Astrocyte (in vitro differentiated cells and primary cell): ENCODE data around the gene ATP2B3. TPM values are rescaled to one million over a fixed set of nuclear protein-coding genes. Genes with fewer than 3 reads are reported as not detected.

ENCODE experiments used
- DNase-seq: peaks from one replicate; pipeline ENCODE4 v3.0.0-alpha.2; 2010; ENCODE audit warnings: low read depth
- FAIRE-seq: peaks from 2 replicates; lab custom pipeline; 2011; peaks lifted over from hg19 to GRCh38; lab: Jason Lieb, UNC
- H2AFZ ChIP-seq: 2 replicates; pipeline ENCODE4 v1.6.0; 2012; ENCODE audit warnings: low read depth, low read length, inconsistent platforms
- H3K27ac ChIP-seq: 2 replicates; pipeline ENCODE4 v1.5.1; 2011; ENCODE audit warnings: low read depth, low read length, inconsistent platforms
- H3K27me3 ChIP-seq: 2 replicates; pipeline ENCODE4 v1.6.0; 2011; ENCODE audit warnings: low read length, inconsistent platforms; ENCODE audit not compliant: insufficient read depth
- H3K36me3 ChIP-seq: 2 replicates; pipeline ENCODE4 v1.5.1; 2011; ENCODE audit warnings: low read length, inconsistent platforms; ENCODE audit not compliant: insufficient read depth
- H3K4me1 ChIP-seq: 2 replicates; pipeline ENCODE4 v1.5.1; 2011; ENCODE audit warnings: low read length, inconsistent platforms; ENCODE audit not compliant: insufficient read depth
- H3K4me2 ChIP-seq: 2 replicates; pipeline ENCODE4 v1.6.0; 2012; ENCODE audit warnings: low read length, inconsistent platforms
- H3K4me3 ChIP-seq: 2 replicates; pipeline ENCODE4 v1.5.1; 2011; ENCODE audit warnings: low read depth, mild to moderate bottlenecking, low read length, inconsistent platforms; ENCODE audit not compliant: insufficient read depth
- H3K79me2 ChIP-seq: 2 replicates; pipeline ENCODE4 v1.6.0; 2012; ENCODE audit warnings: mild to moderate bottlenecking, low read length, inconsistent platforms; ENCODE audit not compliant: insufficient read depth
- H3K9ac ChIP-seq: 2 replicates; pipeline ENCODE4 v1.6.0; 2012; ENCODE audit warnings: mild to moderate bottlenecking, low read length, inconsistent platforms
- H3K9me3 ChIP-seq: 2 replicates; pipeline ENCODE4 v1.5.1; 2012; ENCODE audit warnings: low read depth, mild to moderate bottlenecking, low read length, inconsistent platforms; ENCODE audit not compliant: insufficient read depth
- H4K20me1 ChIP-seq: 2 replicates; pipeline ENCODE4 v1.6.0; 2012; ENCODE audit warnings: low read length, inconsistent platforms; ENCODE audit not compliant: insufficient read depth
- H3K27ac Mint-ChIP-seq: one replicate; pipeline ENCODE4 v1.8.0; 2021; ENCODE audit warnings: mild to moderate bottlenecking, mixed read lengths; ENCODE audit not compliant: unreplicated experiment
- H3K27me3 Mint-ChIP-seq: one replicate; pipeline ENCODE4 v1.8.0; 2021; ENCODE audit warnings: low read depth, mixed read lengths; ENCODE audit not compliant: unreplicated experiment
- H3K36me3 Mint-ChIP-seq: one replicate; pipeline ENCODE4 v1.8.0; 2021; ENCODE audit warnings: low read depth, mixed read lengths; ENCODE audit not compliant: unreplicated experiment
- H3K4me1 Mint-ChIP-seq: one replicate; pipeline ENCODE4 v1.8.0; 2021; ENCODE audit warnings: low read depth, mixed read lengths; ENCODE audit not compliant: unreplicated experiment
- H3K4me3 Mint-ChIP-seq: one replicate; pipeline ENCODE4 v1.8.0; 2021; ENCODE audit warnings: mild to moderate bottlenecking, moderate library complexity, mixed read lengths; ENCODE audit not compliant: unreplicated experiment
- H3K9me3 Mint-ChIP-seq: one replicate; pipeline ENCODE4 v1.8.0; 2021; ENCODE audit warnings: mild to moderate bottlenecking, mixed read lengths; ENCODE audit not compliant: unreplicated experiment
- CTCF ChIP-seq: IDR thresholded peaks from 2 replicates; pipeline ENCODE4 v1.5.1; 2011; ENCODE audit warnings: low read depth, mild to moderate bottlenecking, inconsistent platforms, low read length, moderate library complexity; ENCODE audit not compliant: insufficient read depth
- EZH2 ChIP-seq: IDR thresholded peaks from 2 replicates; pipeline ENCODE4 v1.6.1; 2012; ENCODE audit warnings: mild to moderate bottlenecking, low read length, inconsistent platforms; ENCODE audit not compliant: insufficient read depth
- total RNA-seq: library from RNA; stranded (reverse); gene quantifications from 2 replicates; pipeline ENCODE4 v1.2.1, GENCODE V29; 2021

ATP2B3 gene
- total RNA-seq, 1 donor from 2014 or later, result 0.52 TPM

GRCh38 chrX:153504445-153505016 lies 12.9 kb upstream of the ATP2B3 start:
- no peak overlapping the region for H3K9ac ChIP-seq
- no peak overlapping the region for H3K4me2 ChIP-seq
- H3K27me3 Mint-ChIP-seq, result peaks cover 1% of the 10 kb centered on the region
- H2AFZ ChIP-seq, result no peak overlapping the region
- peaks cover 39% of the 10 kb centered on the region for H4K20me1 ChIP-seq
- H3K27ac ChIP-seq, result no peak overlapping the region
- TF ChIP-seq EZH2 (no peak), CTCF (no peak)
- DNase-seq, result no peak
- no peak for FAIRE-seq
- no peaks in the 10 kb centered on the region for H3K36me3 ChIP-seq
- no peaks in the 10 kb centered on the region for H3K9me3 Mint-ChIP-seq
- no peak overlapping the region for H3K4me3 Mint-ChIP-seq
- H3K79me2 ChIP-seq, result peaks cover 19% of the 10 kb centered on the region
- H3K9me3 ChIP-seq, result no peaks in the 10 kb centered on the region
- no peak overlapping the region for H3K4me3 ChIP-seq
- no peak overlapping the region for H3K27ac Mint-ChIP-seq
- peaks cover 2% of the 10 kb centered on the region for H3K4me1 Mint-ChIP-seq
- no peaks in the 10 kb centered on the region for H3K27me3 ChIP-seq
- peaks cover 6% of the 10 kb centered on the region for H3K4me1 ChIP-seq
- peaks cover 2% of the 10 kb centered on the region for H3K36me3 Mint-ChIP-seq

- DNase-seq (no peak), FAIRE-seq (no peak)
- no peak overlapping the region for H3K4me2 ChIP-seq
- H3K4me1 Mint-ChIP-seq, result peaks cover 2% of the 10 kb centered on the region
- peaks cover 12% of the 10 kb centered on the region for H3K79me2 ChIP-seq
- H3K9ac ChIP-seq, result no peak overlapping the region
- no peaks in the 10 kb centered on the region for H3K36me3 ChIP-seq
- no peak overlapping the region for H3K27ac Mint-ChIP-seq
- TF ChIP-seq EZH2, result no peak
- no peak for TF ChIP-seq CTCF
- H3K4me1 ChIP-seq, result peaks cover 3% of the 10 kb centered on the region
- no peaks in the 10 kb centered on the region for H3K9me3 Mint-ChIP-seq
- no peaks in the 10 kb centered on the region for H3K9me3 ChIP-seq
- no peak overlapping the region for H3K4me3 ChIP-seq
- H3K27me3 ChIP-seq, result no peaks in the 10 kb centered on the region
- no peak overlapping the region for H2AFZ ChIP-seq
- no peak overlapping the region for H3K4me3 Mint-ChIP-seq
- no peak overlapping the region for H3K27ac ChIP-seq
- H3K27me3 Mint-ChIP-seq, result peaks cover 1% of the 10 kb centered on the region
- H3K36me3 Mint-ChIP-seq, result peaks cover 2% of the 10 kb centered on the region
- peaks cover 34% of the 10 kb centered on the region for H4K20me1 ChIP-seq
Measured at GRCh38 chrX:153505361-153505760, 12.1 kb upstream of the ATP2B3 start.

- no peaks in the 10 kb centered on the region for H3K9me3 Mint-ChIP-seq
- no peak overlapping the region for H3K9ac ChIP-seq
- no peak overlapping the region for H3K27ac ChIP-seq
- no peak overlapping the region for H3K4me2 ChIP-seq
- no peak overlapping the region for H3K27ac Mint-ChIP-seq
- no peaks in the 10 kb centered on the region for H3K36me3 ChIP-seq
- FAIRE-seq, result peak; percentile 29
- H3K4me3 ChIP-seq, result no peak overlapping the region
- no peaks in the 10 kb centered on the region for H3K9me3 ChIP-seq
- no peak overlapping the region for H3K4me3 Mint-ChIP-seq
- H2AFZ ChIP-seq, result no peak overlapping the region
- peaks cover 2% of the 10 kb centered on the region for H3K36me3 Mint-ChIP-seq
- no peaks in the 10 kb centered on the region for H3K27me3 ChIP-seq
- H3K27me3 Mint-ChIP-seq, result peaks cover 1% of the 10 kb centered on the region
- H3K4me1 Mint-ChIP-seq, result no peaks in the 10 kb centered on the region
- peaks cover 16% of the 10 kb centered on the region for H4K20me1 ChIP-seq
- H3K4me1 ChIP-seq, result peaks cover 3% of the 10 kb centered on the region
- TF ChIP-seq CTCF (peak; percentile 49), EZH2 (no peak)
- H3K79me2 ChIP-seq, result no peaks in the 10 kb centered on the region
- no peak for DNase-seq
Measured at GRCh38 chrX:153507484-153508178, 9.8 kb upstream of the ATP2B3 start.
